NCI-H2171 treated with DMSO at 0.1 percent for 48 hours (cell line): Measurements from ENCODE around the gene NIPAL4.

Experiments used
- DNase-seq: peaks from one replicate; lab custom pipeline; 2025; lab: John Stamatoyannopoulos, UW

NIPAL4 gene

DNA sequence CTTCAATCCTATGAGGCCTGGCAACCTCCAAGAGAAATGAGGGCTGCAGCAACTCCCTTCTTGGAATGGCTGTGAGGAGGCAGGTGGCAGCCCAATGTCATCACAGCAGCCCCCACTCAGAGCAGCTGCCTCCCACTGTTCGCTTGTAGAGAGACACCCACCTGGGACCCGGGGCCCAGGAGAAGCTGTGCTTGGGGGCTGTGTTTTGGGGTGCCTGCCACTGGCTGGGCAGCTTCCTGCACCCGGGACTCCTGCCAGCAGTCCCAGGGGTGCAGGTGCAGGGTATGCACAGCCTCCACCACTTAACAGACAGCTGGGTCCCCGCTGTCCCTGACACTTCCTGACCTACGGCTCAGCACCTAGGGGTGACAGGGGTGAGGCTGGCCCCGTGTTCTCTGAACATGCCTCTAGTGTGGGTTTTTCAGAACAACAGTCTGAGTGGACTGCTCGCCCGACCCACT is 26.2 kb downstream of the NIPAL4 start:
- DNase-seq = no peak

DNA sequence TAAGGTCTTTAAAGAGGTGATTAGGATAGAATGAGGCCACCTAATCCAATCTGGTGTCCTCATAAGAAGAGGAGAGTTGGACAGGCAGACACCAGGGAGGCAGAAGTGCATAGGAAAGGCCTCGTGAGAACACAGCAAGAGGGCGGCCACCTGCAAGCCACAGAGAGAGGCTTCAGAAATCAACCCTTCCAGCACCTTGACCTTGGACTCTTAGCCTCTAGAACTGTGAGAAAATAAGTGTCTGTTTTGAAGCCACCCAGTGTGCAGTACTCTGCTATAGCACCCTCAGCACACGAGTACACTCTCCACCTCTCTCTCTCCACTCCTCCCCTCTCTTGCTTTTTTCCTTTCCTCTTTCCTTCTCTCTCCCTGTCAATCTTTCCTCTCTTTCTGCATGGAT is 26.8 kb downstream of the NIPAL4 start:
- no peak for DNase-seq

DNA sequence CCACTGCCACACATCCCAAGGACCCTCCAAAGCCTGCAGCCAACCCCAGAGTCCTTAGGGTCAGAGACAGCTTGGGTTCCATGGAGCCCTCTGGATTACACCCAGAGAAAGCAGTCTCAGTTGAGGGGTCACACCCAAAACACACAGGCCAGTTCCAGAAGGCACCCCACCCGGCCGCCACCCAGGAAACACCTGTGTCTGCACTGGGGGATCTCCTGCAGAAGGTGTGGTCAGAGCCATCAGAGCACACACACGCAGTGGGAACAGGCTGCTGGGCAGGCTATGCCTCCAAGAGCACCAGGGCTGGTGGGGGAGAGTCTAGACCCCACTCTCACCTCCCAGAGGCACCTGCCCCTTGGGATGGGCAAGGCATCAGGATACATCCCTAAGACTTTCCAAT is 27.3 kb downstream of the NIPAL4 start:
- DNase-seq = no peak

- DNase-seq = no peak
Measured at GRCh38 chr5:157491471-157491995, 31.5 kb downstream of the NIPAL4 start.

- no peak for DNase-seq
Measured at GRCh38 chr5:157492886-157493285, 32.9 kb downstream of the NIPAL4 start.

GRCh38 chr5:157494178-157494832 is 34.3 kb downstream of the NIPAL4 start:
- DNase-seq = no peak

GRCh38 chr5:157496864-157497263 is 36.9 kb downstream of the NIPAL4 start:
- no peak for DNase-seq

GRCh38 chr5:157497875-157498611 is 38.0 kb downstream of the NIPAL4 start:
- peak; percentile 38 for DNase-seq

DNA sequence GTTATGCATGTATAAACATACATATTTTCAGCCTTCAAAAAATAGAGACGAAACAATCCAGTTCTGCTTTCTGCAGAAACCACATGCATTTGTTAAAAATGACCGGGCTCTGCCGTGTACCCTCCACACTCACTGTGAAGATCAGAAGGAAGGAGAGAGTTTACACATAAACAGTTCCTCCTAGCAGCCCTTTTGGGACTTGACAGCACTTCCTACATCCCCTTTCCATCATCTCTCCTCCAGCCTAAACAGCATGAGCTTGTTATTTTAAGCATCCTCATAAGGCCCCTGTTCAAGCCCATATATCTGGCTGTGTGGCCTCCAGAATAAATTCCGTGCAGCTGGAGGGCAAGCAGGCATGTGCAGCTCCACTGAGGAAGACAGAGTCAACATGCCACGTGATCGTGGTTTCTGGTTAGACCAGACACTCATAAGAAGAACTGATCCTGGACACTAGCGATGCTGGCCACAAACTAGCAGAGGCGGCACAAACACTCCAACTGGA is 42.2 kb downstream of the NIPAL4 start:
- DNase-seq = no peak

- no peak for DNase-seq
Measured at GRCh38 chr5:157504053-157504452, 44.0 kb downstream of the NIPAL4 start.

GRCh38 chr5:157505496-157505895 is 45.5 kb downstream of the NIPAL4 start:
- no peak for DNase-seq

DNA sequence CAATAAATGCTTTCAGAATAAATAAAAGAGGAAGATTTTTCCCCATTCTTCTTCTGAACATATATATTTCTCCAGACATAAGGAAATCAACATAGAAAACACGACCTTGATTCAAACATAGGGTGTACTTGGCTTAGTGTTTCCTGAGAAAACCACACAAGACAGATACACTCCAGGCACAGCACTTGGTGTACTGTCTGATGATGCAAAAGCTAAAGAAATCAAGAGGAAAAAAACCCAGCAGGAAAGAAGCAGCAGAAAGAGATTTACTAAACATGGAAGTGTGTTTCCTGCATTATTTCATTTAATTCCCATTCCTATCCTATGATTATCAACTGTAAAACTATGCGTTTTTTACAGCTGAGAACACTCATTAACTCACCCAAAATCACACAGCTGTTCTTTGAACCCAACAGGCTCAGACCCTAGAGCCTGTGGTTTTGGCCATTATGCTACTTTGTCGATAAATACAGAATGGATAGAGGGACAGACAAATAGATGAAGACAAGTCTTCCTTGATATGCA is 46.1 kb downstream of the NIPAL4 start:
- DNase-seq = no peak

GRCh38 chr5:157506981-157507780 is 47.2 kb downstream of the NIPAL4 start:
- DNase-seq = no peak

- DNase-seq = no peak
Measured at GRCh38 chr5:157509093-157509492, 49.1 kb downstream of the NIPAL4 start.

DNA sequence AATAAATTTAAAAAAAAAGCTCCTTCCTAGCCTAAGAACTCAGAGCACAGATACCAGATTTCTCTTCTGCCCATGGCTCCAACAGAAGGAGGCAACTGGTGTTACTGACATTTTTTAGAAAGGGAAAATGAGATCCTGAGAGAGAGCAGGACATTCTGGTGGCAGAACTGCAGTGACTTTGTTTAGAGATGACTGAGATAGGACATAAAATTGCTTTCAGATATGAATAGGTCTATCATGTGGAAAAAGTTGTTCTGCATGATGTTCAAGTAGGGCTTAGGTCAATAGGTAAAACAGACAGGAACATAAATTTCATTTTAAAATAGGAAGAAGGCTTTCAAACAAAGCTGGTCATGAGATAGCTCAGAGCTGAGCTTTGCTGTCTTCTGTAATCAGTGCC is 49.6 kb downstream of the NIPAL4 start:
- no peak for DNase-seq

DNA sequence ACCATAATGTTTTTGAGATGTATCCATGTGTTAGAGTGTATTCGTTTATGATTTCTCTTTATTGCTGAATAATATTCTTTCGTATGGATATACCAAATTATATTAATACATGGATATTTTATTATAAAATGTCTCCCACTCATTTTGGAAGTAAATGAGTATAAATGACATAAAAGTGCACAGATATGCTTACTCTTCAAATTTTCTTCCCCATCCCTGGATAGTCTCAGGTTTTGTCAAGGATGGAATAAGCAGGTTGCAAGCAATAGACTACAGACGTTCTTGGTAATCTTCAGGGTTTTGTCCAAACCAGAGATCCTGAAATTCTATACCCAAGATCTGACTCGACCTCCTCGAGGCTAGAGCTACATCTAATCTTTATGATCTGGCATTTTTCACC is 50.7 kb downstream of the NIPAL4 start:
- no peak for DNase-seq

GRCh38 chr5:157511651-157512644 is 51.9 kb downstream of the NIPAL4 start:
- peak; percentile 64 for DNase-seq

GRCh38 chr5:157513182-157513581 is 53.2 kb downstream of the NIPAL4 start:
- no peak for DNase-seq

GRCh38 chr5:157514974-157515373 is 55.0 kb downstream of the NIPAL4 start:
- DNase-seq = no peak

DNA sequence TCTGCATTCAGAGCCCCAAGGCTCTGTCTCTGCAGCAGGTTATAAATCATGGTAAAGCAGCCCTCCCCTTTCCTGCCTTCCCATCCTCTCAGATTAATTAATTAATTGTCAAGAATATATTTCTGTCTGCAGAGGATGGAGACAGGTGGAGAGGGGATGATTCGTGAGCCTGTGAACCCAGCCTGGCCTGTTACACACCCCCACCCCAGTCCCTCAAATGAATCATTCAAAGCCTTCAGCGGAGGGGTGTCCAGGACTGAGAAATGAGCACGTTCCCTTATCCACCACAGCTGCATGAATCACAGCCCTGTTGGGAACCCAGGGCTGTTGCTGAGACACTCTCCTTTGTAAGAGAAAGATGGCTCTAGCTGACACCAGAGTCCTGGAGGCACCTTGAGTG is 56.0 kb downstream of the NIPAL4 start:
- DNase-seq = no peak
